Right lung (tissue), 5 donors: ENCODE results near the gene GPC6. TPM values are rescaled to one million over a fixed set of nuclear protein-coding genes. Genes with fewer than 3 reads are reported as not detected.

Source experiments
- DNase-seq, 2 donors: peaks; one replicate each; pipeline ENCODE4 v3.0.0-alpha.2; 2013
- polyA plus RNA-seq, 5 donors: library from polyadenylated mRNA; unstranded; fragments of 120-200 nt; gene quantifications; one replicate each; pipeline versions ENCODE4 v1.2.1 to v1.2.3, GENCODE V29; 2013; ENCODE audit warnings: inconsistent platforms in 1 of 5, low replicate concordance in 1 of 5; ENCODE audit not compliant: insufficient read length in 5 of 5, insufficient read depth in 1 of 5

Gene GPC6
- polyA plus RNA-seq, 5 donors, result 13.5 to 27.1 (median 21.9) TPM

DNA sequence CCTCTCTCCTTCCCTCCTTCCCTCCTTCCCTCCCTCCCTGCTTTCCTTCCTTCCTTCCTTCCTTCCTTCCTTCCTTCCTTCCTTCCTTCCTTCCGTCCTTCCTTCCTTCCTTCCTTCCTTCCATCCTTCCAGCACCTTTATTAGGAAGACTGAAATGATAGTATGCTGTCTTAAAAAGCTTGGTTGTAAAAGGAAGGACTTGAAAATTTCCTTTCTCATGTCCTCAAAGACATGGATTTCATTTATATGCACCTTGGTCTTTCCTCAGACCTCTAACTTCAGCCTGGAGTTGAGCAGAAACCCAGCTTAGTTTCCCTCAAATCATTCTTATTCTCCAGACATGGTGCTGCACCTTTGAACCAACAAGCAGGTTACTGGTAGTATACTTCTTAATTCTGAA is 141.7 kb downstream of the GPC6 start:
- DNase-seq, result no peak

- DNase-seq, result no peak
Observed at GRCh38 chr13:93368718-93369117, 142.1 kb downstream of the GPC6 start.

DNA sequence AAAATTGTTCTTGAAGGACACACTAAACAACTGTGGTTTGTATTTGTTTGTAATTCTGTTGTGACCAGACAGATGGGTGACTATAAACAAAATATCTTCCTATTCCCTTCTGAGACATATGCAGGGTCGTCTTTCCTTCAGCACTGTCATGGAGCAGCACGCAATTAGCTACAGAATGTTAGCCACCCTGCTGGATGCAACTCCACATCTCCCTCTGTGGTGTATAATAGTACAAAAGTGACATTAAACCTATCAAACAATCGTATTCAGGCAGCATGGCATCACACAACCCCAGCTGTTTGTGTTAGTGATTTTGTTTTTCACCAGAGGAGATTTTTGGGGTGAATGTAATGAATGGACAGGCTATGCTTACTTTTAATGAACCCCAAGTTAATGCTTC is 146.2 kb downstream of the GPC6 start:
- DNase-seq, result no peak

DNA sequence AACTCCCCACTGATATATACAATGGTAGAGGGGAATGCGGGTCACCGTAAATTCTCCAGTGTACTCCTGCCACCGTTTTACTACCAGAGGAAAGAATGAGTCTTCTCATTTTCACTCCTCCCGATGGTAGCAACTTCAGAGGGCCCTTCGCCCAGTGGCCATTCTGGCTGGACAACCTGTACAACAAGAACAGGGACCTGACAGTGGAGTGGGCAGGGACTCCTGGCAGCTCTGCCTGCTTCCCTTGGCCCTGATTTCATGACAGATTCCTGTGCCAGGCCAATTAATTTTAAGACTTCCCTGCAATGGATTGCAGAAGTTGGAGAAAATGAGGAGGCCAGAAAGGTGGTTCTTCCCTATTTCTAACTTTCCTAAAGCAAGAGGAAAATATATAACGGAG is 148.9 kb downstream of the GPC6 start:
- DNase-seq, result no peak

DNA sequence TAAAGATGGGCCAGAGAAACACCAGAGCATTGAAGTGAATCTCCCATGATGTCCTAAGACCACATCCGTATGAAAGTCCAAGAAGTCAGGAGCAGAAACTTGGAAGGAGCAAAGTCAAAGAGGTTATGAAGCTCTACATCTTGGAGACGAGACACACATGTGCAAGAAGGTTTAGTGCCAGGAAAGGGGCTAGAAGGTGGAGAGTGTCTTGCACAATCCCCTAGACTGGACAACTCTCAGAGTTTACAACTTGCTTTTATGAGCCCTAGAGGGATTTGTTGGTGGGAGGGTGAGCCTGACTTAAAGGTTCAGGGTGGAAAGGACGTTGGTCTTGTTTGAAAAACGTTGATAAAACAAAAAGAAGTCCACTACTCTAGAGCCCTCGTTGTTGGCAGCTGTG is 150.6 kb downstream of the GPC6 start:
- DNase-seq, result no peak

DNA sequence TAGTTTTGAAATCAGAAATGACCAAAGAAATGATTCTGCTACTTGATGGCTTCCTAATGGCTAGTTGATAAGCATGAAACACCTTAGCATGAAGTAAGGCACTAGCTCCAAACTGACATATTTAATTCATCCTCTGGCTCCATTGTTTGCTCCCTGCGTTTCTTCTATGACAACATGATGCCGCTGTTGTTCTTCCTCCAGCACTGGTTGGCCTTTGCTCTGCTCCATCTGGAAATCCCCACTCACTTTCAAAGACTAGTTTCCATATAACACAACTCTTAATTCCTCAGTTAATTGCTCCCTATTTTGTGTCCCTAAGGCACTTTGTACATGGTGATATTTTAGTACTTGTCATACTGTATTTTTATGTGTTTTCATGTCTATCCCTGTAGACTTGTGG is 151.6 kb downstream of the GPC6 start:
- no peak for DNase-seq

- DNase-seq, result no peak
Observed at GRCh38 chr13:93386116-93386515, 159.5 kb downstream of the GPC6 start.

GRCh38 chr13:93388701-93389100 is 162.1 kb downstream of the GPC6 start:
- no peak for DNase-seq

GRCh38 chr13:93397619-93398018 is 171.0 kb downstream of the GPC6 start:
- no peak for DNase-seq

- no peak for DNase-seq
Observed at GRCh38 chr13:93398167-93399035, 171.8 kb downstream of the GPC6 start.

- no peak for DNase-seq
Observed at GRCh38 chr13:93399212-93399611, 172.6 kb downstream of the GPC6 start.

DNA sequence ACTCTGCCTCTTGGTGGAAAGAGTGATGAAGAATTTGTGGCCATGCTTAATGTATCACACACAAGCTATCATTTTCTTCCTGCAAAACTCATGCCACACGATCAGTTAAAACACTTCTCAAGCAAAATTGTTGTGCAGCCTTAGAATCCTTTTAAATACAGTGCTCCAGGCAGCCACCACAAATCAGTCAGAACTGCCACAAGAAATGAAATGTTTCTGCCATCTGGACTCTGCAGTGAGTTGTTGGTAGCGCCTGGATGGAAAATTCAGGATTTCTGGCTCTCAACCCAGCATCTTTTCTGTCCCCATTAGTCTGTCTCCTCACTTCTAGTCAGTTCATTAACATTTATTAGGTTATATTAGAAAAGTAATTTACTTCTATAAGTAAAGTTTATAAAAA is 179.5 kb downstream of the GPC6 start:
- DNase-seq, result no peak

- DNase-seq, result no peak
Observed at GRCh38 chr13:93407551-93407950, 180.9 kb downstream of the GPC6 start.

GRCh38 chr13:93409001-93409400 is 182.4 kb downstream of the GPC6 start:
- DNase-seq, result no peak

DNA sequence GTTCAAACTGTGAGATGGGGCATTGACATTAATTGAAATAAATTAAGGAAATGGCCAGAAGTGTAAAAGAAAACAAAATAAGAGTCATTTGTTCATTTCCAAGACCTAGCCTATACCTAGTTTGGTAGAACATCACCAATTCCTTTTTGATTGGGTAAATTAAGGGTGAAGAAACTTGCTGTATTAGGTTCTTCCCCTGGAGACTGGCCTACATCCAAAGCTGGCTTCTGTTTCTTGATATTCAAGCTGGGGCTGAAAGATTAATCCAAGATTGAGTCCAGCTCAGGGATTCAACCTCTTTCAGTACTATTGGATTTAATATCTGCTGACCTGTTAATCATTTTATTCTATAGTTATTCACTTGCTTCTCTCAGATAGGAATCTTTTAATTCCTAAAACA is 183.2 kb downstream of the GPC6 start:
- DNase-seq, result no peak

- DNase-seq, result no peak
Observed at GRCh38 chr13:93411186-93411680, 184.6 kb downstream of the GPC6 start.

DNA sequence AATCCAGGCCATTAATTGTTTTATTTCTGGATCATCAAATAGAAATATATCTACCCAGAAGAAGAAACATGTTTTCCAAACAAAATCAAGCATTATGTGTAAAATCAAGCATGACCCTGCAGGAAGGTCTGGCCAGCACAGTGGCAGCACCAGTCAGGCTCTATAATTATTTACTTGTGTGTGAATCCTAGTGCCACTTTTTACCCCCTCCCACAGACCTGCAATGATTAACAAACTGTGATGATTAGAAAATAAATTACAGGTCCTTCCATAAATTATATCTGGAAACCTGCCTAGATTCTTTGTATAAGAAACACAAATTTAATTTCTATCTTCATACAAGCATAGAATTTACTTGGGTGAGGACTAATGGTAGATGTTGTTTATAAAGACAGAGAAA is 186.1 kb downstream of the GPC6 start:
- DNase-seq, result no peak

- DNase-seq, result no peak
Observed at GRCh38 chr13:93413972-93414717, 187.5 kb downstream of the GPC6 start.

DNA sequence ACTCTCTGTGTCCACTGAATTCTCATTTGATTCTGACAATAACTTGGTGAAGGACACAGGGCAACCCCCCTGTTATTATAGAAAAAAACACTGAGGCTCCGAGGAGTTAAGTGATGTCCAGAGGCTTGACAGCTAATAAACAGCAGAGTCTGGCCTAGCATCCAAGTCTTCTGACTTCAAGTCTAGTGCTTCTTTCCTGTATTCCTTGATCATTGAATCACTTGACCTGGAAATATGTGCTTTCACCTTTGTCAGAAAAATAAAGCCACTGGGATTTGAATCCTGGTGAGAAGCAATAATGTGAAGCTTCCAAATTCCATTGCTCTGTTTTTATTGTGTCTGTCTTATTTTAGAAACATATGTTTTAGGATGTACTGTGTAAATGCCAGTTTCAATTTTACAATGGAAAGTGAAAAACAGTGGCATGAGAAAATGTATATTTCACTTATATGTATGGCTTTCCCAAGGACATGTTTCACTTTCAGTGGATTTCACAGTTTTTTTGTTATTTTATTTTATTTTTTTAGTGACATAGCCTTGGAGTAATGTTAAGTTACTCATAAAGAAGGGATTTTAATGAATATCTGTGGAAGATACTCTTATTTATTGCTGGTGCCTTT is 190.2 kb downstream of the GPC6 start:
- DNase-seq, result no peak

DNA sequence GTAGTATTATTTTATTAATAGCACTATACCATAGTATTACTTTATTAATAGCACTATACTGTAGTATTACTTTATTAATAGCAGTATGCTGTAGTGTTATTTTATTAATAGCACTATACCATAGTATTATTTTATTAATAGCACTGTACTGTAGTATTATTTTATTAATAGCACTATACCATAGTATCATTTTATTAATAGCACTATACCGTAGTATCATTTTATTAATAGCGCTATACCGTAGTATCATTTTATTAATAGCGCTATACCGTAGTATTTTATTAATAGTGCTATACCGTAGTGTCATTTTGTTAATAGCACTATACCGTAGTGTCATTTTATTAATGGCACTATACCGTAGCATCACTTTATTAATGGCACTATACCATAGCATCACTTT is 191.8 kb downstream of the GPC6 start:
- no peak for DNase-seq

DNA sequence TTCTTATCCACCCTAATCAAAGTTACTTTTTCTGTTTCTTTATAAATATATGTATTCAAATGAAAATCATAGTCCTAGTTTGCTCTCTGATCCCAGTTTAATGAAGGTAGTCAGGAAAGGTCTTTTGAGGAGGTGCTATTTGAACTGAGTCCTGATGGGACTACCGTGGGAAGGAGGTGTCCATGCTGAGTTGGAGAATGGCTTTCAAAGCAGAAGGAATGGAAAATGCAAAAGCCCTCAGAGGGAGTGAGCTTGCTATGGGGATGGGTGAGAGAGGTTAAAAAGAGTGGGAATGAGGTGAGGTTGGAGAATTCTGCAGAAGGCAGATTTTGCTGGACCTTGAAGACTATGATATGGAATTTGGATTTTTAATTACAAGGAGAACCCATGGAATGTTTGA is 193.6 kb downstream of the GPC6 start:
- DNase-seq, result no peak

DNA sequence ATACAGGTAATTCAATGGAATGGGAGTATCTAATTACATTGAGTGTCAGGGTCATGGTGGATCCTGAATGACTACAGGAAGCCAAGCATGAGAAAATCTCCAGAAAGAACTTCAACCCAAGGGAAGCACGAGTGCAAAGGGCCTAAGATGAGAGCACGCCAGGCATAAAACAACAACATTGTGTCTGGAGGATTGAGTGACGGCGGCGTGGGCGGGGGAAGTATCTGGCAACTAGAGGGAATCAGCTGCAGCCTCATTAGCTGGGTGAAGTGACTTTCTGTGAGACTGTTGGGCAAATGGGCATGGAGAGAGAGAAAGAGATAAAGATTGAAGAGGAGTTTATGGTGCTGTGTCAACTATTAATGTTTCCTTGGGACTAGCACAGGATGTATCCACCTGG is 194.3 kb downstream of the GPC6 start:
- no peak for DNase-seq
